Measurements from ENCODE around the gene SDR9C7.

Gene SDR9C7

GRCh38 chr12:56951582-56952339 lies 17.6 kb upstream of the SDR9C7 start:
- TF ChIP-seq FOXP2 (optimal IDR thresholded peaks at IDR 0.05; ENCODE audit: borderline replicate concordance, extremely low read depth, extremely low read length, insufficient read depth) = no peak
- TF ChIP-seq TAF1 (IDR thresholded peaks at IDR 0.05; ENCODE audit: borderline replicate concordance, insufficient read depth, low read length) = no peak
- no peak for TF ChIP-seq POLR2AphosphoS5 (IDR thresholded peaks at IDR 0.05; ENCODE audit: low read depth, low read length)

DNA sequence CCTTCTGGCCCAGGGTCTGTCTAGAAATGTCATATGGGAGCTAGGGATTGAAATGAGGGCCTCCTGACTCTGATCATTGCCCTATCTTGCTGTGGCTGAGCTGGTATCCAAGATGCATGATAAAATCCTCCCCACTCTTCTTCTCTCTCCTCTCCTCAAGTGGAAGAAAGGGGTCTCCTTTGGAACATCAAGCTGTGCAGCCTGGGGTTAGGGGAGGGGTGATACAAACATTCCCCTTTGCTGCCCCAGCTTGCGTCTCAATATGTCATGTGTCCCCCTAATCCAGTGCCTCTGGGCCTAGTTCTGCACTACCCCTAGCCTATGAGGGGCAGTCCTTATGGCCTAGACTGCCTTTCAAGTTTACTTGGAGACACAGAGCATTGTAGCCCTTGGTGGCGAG lies 14.7 kb upstream of the SDR9C7 start:
- no peak for TF ChIP-seq POLR2AphosphoS5 (IDR thresholded peaks at IDR 0.05; ENCODE audit: low read depth, low read length)
- TF ChIP-seq FOXP2 (optimal IDR thresholded peaks at IDR 0.05; ENCODE audit: borderline replicate concordance, extremely low read depth, extremely low read length, insufficient read depth) = no peak
- no peak for TF ChIP-seq REST (IDR thresholded peaks at IDR 0.05; ENCODE audit: insufficient read depth in 1 of 2, low read depth in 2 of 2, low read length in 2 of 2)

GRCh38 chr12:56948457-56948777 lies 14.2 kb upstream of the SDR9C7 start:
- TF ChIP-seq SIN3A (IDR thresholded peaks at IDR 0.05; ENCODE audit: borderline replicate concordance, insufficient read depth, low read length) = no peak
- TF ChIP-seq FOXP2 (optimal IDR thresholded peaks at IDR 0.05; ENCODE audit: borderline replicate concordance, extremely low read depth, extremely low read length, insufficient read depth) = no peak
- no peak for TF ChIP-seq TAF1 (IDR thresholded peaks at IDR 0.05; ENCODE audit: borderline replicate concordance, insufficient read depth, low read length)
- TF ChIP-seq POLR2AphosphoS5 (IDR thresholded peaks at IDR 0.05; ENCODE audit: low read depth, low read length) = no peak
- TF ChIP-seq REST (IDR thresholded peaks at IDR 0.05; ENCODE audit: insufficient read depth in 1 of 2, low read depth in 2 of 2, low read length in 2 of 2) = no peak

DNA sequence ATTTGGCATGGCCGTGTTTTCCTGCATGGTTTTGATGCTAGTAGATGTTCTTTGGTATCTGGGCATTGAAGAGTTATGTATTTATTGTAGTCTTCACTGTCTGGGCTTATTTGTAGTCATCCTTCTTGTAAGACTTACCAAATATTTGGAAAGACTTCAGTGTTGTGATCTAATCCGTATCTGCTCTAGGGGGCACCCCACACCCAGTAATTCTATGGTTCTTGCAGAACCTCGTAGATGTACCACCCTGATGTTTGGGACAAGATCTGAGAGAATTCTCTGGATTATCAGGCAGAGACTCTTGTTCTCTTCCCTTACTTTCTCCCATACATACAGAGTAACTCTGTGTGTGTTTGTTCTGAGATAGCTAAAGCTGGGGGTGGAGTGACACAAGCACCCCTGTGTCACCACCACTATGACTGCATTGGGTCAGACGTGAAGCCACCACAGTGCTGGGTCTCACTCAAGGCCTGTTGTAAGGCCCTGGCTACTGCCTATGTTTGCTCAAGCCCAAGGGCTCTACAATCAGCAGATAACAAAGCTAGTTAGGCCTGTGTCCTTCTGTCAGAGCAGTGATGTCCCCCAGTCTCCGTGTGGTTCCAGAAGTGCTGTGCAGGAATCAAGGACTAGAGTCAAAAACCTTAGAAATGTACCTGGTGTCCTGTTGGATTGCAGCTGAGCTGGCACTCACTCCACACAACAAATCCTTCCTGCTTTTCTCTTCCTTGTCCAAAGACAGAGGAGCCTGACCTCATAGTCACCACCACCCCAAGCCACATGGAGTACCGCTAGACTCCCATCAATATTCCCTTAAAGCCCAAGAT lies 13.6 kb upstream of the SDR9C7 start:
- TF ChIP-seq FOXP2 (optimal IDR thresholded peaks at IDR 0.05; ENCODE audit: borderline replicate concordance, extremely low read depth, extremely low read length, insufficient read depth) (no peak), TAF1 (IDR thresholded peaks at IDR 0.05; ENCODE audit: borderline replicate concordance, insufficient read depth, low read length) (no peak), REST (IDR thresholded peaks at IDR 0.05; ENCODE audit: insufficient read depth in 1 of 2, low read depth in 2 of 2, low read length in 2 of 2) (no peak), POLR2AphosphoS5 (IDR thresholded peaks at IDR 0.05; ENCODE audit: low read depth, low read length) (no peak), SIN3A (IDR thresholded peaks at IDR 0.05; ENCODE audit: borderline replicate concordance, insufficient read depth, low read length) (no peak)

DNA sequence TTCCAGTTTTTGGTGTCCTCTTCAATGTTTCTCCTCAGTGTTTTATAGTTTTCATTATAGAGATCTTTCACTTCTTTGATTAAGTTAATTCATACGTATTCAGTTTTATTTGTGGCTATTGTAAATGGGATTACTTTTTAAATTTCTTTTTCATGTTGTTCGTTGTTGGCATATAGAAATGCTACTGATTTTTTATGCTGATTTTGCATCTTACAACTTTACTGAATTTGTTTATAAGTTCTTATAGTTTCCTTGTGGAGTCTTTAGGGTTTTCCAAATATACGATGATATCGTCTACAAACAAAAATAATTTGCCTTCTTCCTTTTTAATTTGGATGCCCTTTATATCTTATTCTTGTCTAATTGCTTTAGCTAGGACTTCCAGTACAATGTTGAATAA lies 9.7 kb upstream of the SDR9C7 start:
- no peak for TF ChIP-seq FOXP2 (optimal IDR thresholded peaks at IDR 0.05; ENCODE audit: borderline replicate concordance, extremely low read depth, extremely low read length, insufficient read depth)

DNA sequence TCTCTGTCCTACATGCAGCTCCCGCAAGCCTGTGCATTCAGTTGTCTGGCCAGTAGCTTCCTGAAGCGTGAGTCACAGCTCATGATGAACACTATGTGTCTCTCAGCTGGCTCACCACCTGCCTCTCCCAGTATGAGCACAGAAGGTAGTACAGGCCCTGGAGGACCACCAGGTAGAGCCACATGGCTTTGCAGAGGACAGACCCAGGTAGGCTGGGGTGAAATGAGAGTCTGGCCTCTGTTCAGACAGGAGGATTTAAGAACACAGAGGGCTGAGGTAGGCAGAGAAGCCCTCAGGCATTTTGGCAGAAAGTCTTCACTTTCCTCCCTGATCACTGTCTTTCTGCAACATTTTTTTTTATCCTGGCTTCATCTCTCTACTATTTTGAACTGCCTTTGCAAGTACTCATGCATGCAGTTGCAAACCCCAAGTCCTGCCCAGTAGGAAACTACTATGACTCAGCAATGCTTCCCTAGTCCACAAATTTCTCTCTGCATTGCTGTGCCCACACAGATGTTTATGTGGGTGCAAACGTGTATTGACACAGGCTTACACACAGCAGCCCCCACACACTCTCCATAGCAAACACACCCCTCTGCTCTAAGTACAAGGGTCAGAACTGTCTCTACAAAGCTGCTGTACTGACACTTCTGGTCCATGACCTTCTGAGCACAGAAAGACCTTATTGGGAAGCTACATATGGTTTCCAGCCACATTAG lies 7.2 kb upstream of the SDR9C7 start:
- TF ChIP-seq REST (IDR thresholded peaks at IDR 0.05; ENCODE audit: insufficient read depth in 1 of 2, low read depth in 2 of 2, low read length in 2 of 2) (no peak), POLR2AphosphoS5 (IDR thresholded peaks at IDR 0.05; ENCODE audit: low read depth, low read length) (no peak), TAF1 (IDR thresholded peaks at IDR 0.05; ENCODE audit: borderline replicate concordance, insufficient read depth, low read length) (no peak), SIN3A (IDR thresholded peaks at IDR 0.05; ENCODE audit: borderline replicate concordance, insufficient read depth, low read length) (no peak), FOXP2 (optimal IDR thresholded peaks at IDR 0.05; ENCODE audit: borderline replicate concordance, extremely low read depth, extremely low read length, insufficient read depth) (no peak)
